ENCODE results near the gene ZNF346.

ZNF346 gene

GRCh38 chr5:177070536-177071191 lies 48.2 kb downstream of the ZNF346 start:
- no peak for DNase-seq

- DNase-seq = no peak
Measured at GRCh38 chr5:177071666-177072385, 49.3 kb downstream of the ZNF346 start.

GRCh38 chr5:177077335-177077734 lies 54.8 kb downstream of the ZNF346 start:
- no peak for DNase-seq

GRCh38 chr5:177079606-177080005 lies 57.1 kb downstream of the ZNF346 start:
- DNase-seq = no peak

GRCh38 chr5:177080265-177080664 lies 57.8 kb downstream of the ZNF346 start:
- no peak for DNase-seq

GRCh38 chr5:177081859-177082258 lies 59.4 kb downstream of the ZNF346 start:
- no peak for DNase-seq

- no peak for DNase-seq
Measured at GRCh38 chr5:177083357-177083756, 60.9 kb downstream of the ZNF346 start.

- no peak for DNase-seq
Measured at GRCh38 chr5:177084175-177084574, 61.7 kb downstream of the ZNF346 start.

GRCh38 chr5:177085985-177086653 lies 63.6 kb downstream of the ZNF346 start:
- no peak for DNase-seq

- peak; percentile 97 for DNase-seq
Measured at GRCh38 chr5:177086654-177087397, 64.3 kb downstream of the ZNF346 start, which contains the start of gene FGFR4. Gene FGFR4 (plus strand): TSS chr5:177086915. CDS start chr5:177089603, 2,688 bp downstream.

- no peak for DNase-seq
Measured at GRCh38 chr5:177087398-177088005, 65.0 kb downstream of the ZNF346 start.

GRCh38 chr5:177089127-177089526 lies 66.6 kb downstream of the ZNF346 start:
- no peak for DNase-seq

GRCh38 chr5:177089825-177090641 lies 67.5 kb downstream of the ZNF346 start:
- DNase-seq = no peak

GRCh38 chr5:177090813-177091212 lies 68.3 kb downstream of the ZNF346 start:
- DNase-seq = no peak

GRCh38 chr5:177091232-177091631 lies 68.7 kb downstream of the ZNF346 start:
- DNase-seq = no peak

- DNase-seq = no peak
Measured at GRCh38 chr5:177092178-177093081, 69.9 kb downstream of the ZNF346 start.

- no peak for DNase-seq
Measured at GRCh38 chr5:177093082-177093712, 70.7 kb downstream of the ZNF346 start.

- no peak for DNase-seq
Measured at GRCh38 chr5:177093803-177094202, 71.3 kb downstream of the ZNF346 start.

GRCh38 chr5:177094224-177095087 lies 72.0 kb downstream of the ZNF346 start:
- no peak for DNase-seq
